Right atrium auricular region (tissue), 2 donors: Measurements from ENCODE around the gene LYG1. TPM values are rescaled to one million over a fixed set of nuclear protein-coding genes. Genes with fewer than 3 reads are reported as not detected.

Experiments used
- DNase-seq: peaks from one replicate; pipeline ENCODE4 v3.0.0-alpha.2; 2019; ENCODE audit warnings: low spot score
- H3K27ac ChIP-seq, 2 donors: fragments of 200-600 bp; sonication (generic); 1 replicate in 1 of 2; 2 replicates in 1 of 2; pipeline ENCODE4 v1.5.1; 2016 to 2019
- H3K27me3 ChIP-seq, 2 donors: fragments of 200-600 bp; sonication (generic); one replicate each; pipeline versions ENCODE4 v1.5.1 to v1.6.0; 2017 to 2019
- H3K36me3 ChIP-seq: fragments of 200-600 bp; sonication (generic); one replicate; pipeline ENCODE4 v1.5.1; 2016
- H3K4me1 ChIP-seq, 2 donors: fragments of 200-600 bp; sonication (generic); one replicate each; pipeline versions ENCODE4 v1.5.1 to v1.6.0; 2017 to 2019
- H3K4me3 ChIP-seq, 2 donors: fragments of 200-600 bp; sonication (generic); 1 replicate in 1 of 2; 2 replicates in 1 of 2; pipeline ENCODE4 v1.5.1; 2017 to 2019; ENCODE audit warnings: mild to moderate bottlenecking in 1 of 2, moderate library complexity in 1 of 2
- H3K9me3 ChIP-seq, 2 donors: fragments of 200-600 bp; sonication (generic); one replicate each; pipeline ENCODE4 v1.5.1; 2019
- CTCF ChIP-seq, 2 donors: fragments of 200-600 bp; sonication (generic); IDR thresholded peaks; one replicate each; pipeline ENCODE4 v1.5.1; 2019; ENCODE audit warnings: antibody characterized with exemption in 2 of 2
- total RNA-seq, 2 donors: library from RNA; depleted of rRNA; stranded (reverse); fragments of >200 nt; gene quantifications; one replicate each; pipeline ENCODE4 v1.1.0, GENCODE V29; 2016

The LYG1 gene
- total RNA-seq, 2 donors from 2014 or later: 0.75 TPM; not detected in 1

- DNase-seq: no peak
- peaks cover 51% of the 10 kb centered on the region for H3K36me3 ChIP-seq
- no peaks in the 10 kb centered on the region for H3K27me3 ChIP-seq
- H3K4me3 ChIP-seq: no peak overlapping the region
- no peak overlapping the region for H3K27ac ChIP-seq
- no peaks in the 10 kb centered on the region for H3K9me3 ChIP-seq
- no peak for TF ChIP-seq CTCF (IDR thresholded peaks at IDR 0.05)
- no peaks in the 10 kb centered on the region for H3K4me1 ChIP-seq
Measured at GRCh38 chr2:99317161-99317872, 16.3 kb upstream of the LYG1 start.

- Histone ChIP-seq H3K4me1 (no peaks in the 10 kb centered on the region), H3K36me3 (peaks cover 13% of the 10 kb centered on the region), H3K27ac (no peak overlapping the region), H3K27me3 (no peaks in the 10 kb centered on the region), H3K9me3 (no peaks in the 10 kb centered on the region), H3K4me3 (no peak overlapping the region)
- no peak for DNase-seq
- TF ChIP-seq CTCF (IDR thresholded peaks at IDR 0.05): no peak
Measured at GRCh38 chr2:99299580-99299979, 1.4 kb downstream of the LYG1 start.

- no peaks in the 10 kb centered on the region for H3K27me3 ChIP-seq
- H3K9me3 ChIP-seq: no peaks in the 10 kb centered on the region
- no peak overlapping the region for H3K4me3 ChIP-seq
- no peaks in the 10 kb centered on the region for H3K4me1 ChIP-seq
- H3K36me3 ChIP-seq: peaks cover 6% of the 10 kb centered on the region
- TF ChIP-seq CTCF (IDR thresholded peaks at IDR 0.05): no peak
- no peak for DNase-seq
- no peak overlapping the region for H3K27ac ChIP-seq
Measured at GRCh38 chr2:99297994-99298393, 3.0 kb downstream of the LYG1 start.

GRCh38 chr2:99285526-99285925, 15.5 kb downstream of the LYG1 start:
- Histone ChIP-seq H3K27me3 (no peaks in the 10 kb centered on the region), H3K27ac (no peak overlapping the region), H3K36me3 (peaks cover 7% of the 10 kb centered on the region), H3K4me3 (no peak overlapping the region), H3K9me3 (peaks cover 0 to 2% of the 10 kb centered on the region in 2 donors), H3K4me1 (no peaks in the 10 kb centered on the region)
- no peak for DNase-seq
- no peak for TF ChIP-seq CTCF (IDR thresholded peaks at IDR 0.05)

GRCh38 chr2:99279969-99280695, 20.9 kb downstream of the LYG1 start:
- no peaks in the 10 kb centered on the region for H3K4me1 ChIP-seq
- no peak overlapping the region for H3K4me3 ChIP-seq
- peaks cover 0 to 11% of the 10 kb centered on the region in 2 donors for H3K9me3 ChIP-seq
- H3K27ac ChIP-seq: no peak overlapping the region
- H3K27me3 ChIP-seq: no peaks in the 10 kb centered on the region
- H3K36me3 ChIP-seq: peaks cover 7% of the 10 kb centered on the region
- DNase-seq: no peak
- no peak for TF ChIP-seq CTCF (IDR thresholded peaks at IDR 0.05)
